K562 (cell line): ENCODE results near the gene LRRC39. TPM values are rescaled to one million over a fixed set of nuclear protein-coding genes. Genes with fewer than 3 reads are reported as not detected.

ENCODE experiments used
- ARID1B ChIP-seq: fragments of 450-650 bp; IDR thresholded peaks from 2 replicates; pipeline ENCODE4 v1.6.1; 2016; ENCODE audit warnings: antibody characterized with exemption, mild to moderate bottlenecking, inconsistent platforms
- ATF7 ChIP-seq: fragments of 450-650 bp; IDR thresholded peaks from 2 replicates; pipeline ENCODE4 v1.7.1; 2014; ENCODE audit warnings: mild to moderate bottlenecking, moderate library complexity
- CBFA2T3 ChIP-seq: fragments of 450-650 bp; IDR thresholded peaks from 2 replicates; pipeline ENCODE4 v1.6.1; 2017
- CEBPG ChIP-seq, 3 experiments: fragments of 200-800 bp in 1 of 3; sonication (Bioruptor generic) in 1 of 3; sonication (generic) in 1 of 3; formaldehyde crosslinking in 1 of 3; IDR thresholded peaks in 2 of 3; conservative IDR thresholded peaks in 1 of 3; 2 replicates each; pipeline versions ENCODE4 v1.6.1 to v1.8.0; 2016 to 2022; ENCODE audit warnings: missing compliant biosample characterization in 2 of 3, missing genetic modification characterization in 2 of 3, mild to moderate bottlenecking in 1 of 3, missing genetic modification reagents in 1 of 3
- DIDO1 ChIP-seq: fragments of 450-650 bp; IDR thresholded peaks from 2 replicates; pipeline ENCODE4 v1.6.1; 2016; ENCODE audit warnings: low read depth, missing biosample characterization, missing genetic modification characterization
- GATAD2B ChIP-seq: fragments of 450-650 bp; IDR thresholded peaks from 2 replicates; pipeline ENCODE4 v1.6.1; 2017; ENCODE audit warnings: mild to moderate bottlenecking, borderline replicate concordance
- HDAC2 ChIP-seq: fragments of 450-650 bp; IDR thresholded peaks from 2 replicates; pipeline ENCODE4 v1.6.1; 2016; ENCODE audit warnings: mild to moderate bottlenecking
- KDM5B ChIP-seq: fragments of 200-600 bp; sonication (generic); IDR thresholded peaks from 2 replicates; pipeline ENCODE4 v1.6.1; 2012; ENCODE audit warnings: low read depth, mild to moderate bottlenecking, moderate library complexity, low read length, control low read depth, inconsistent platforms; ENCODE audit not compliant: insufficient replicate concordance
- LCOR ChIP-seq: sonication (generic); formaldehyde crosslinking; IDR thresholded peaks from 2 replicates; pipeline ENCODE4 v1.8.0; 2022; ENCODE audit warnings: mild to moderate bottlenecking, missing genetic modification reagents
- MTA1 ChIP-seq: fragments of 450-650 bp; IDR thresholded peaks from 2 replicates; pipeline ENCODE4 v1.6.1; 2017; ENCODE audit warnings: borderline replicate concordance
- MTA2 ChIP-seq: fragments of 450-650 bp; IDR thresholded peaks from 2 replicates; pipeline ENCODE4 v1.6.1; 2016; ENCODE audit warnings: low read depth
- POLR2AphosphoS5 ChIP-seq: IDR thresholded peaks from 2 replicates; pipeline ENCODE4 v1.6.1; 2011; ENCODE audit warnings: mild to moderate bottlenecking, low read depth, low read length, moderate library complexity; ENCODE audit not compliant: control insufficient read depth, insufficient read depth
- RBM15 ChIP-seq: fragments of 200-400 bp; formaldehyde crosslinking; IDR thresholded peaks from 2 replicates; pipeline ENCODE4 v1.6.1; 2018; ENCODE audit warnings: mild to moderate bottlenecking, low read length, moderate library complexity; ENCODE audit not compliant: insufficient read depth
- TAF9B ChIP-seq: fragments of 450-650 bp; IDR thresholded peaks from 2 replicates; pipeline ENCODE4 v1.6.1; 2018; ENCODE audit warnings: mild to moderate bottlenecking; ENCODE audit not compliant: partially characterized antibody
- ZBTB1 ChIP-seq: sonication (generic); formaldehyde crosslinking; IDR thresholded peaks from 2 replicates; pipeline ENCODE4 v1.8.1; 2023; ENCODE audit warnings: missing genetic modification reagents, low read depth, mild to moderate bottlenecking, borderline replicate concordance
- ZEB2 ChIP-seq: fragments of 450-650 bp; IDR thresholded peaks from 2 replicates; pipeline ENCODE4 v1.6.1; 2016
- ZNF780A ChIP-seq: fragments of 250-450 bp; sonication (Bioruptor Pico); IDR thresholded peaks from 2 replicates; pipeline ENCODE4 v1.5.0; 2021; ENCODE audit warnings: mild to moderate bottlenecking
- polyA plus RNA-seq, 8 experiments: library from polyadenylated mRNA; depleted of rRNA in 4 of 8; stranded (reverse) in 5 of 8; unstranded in 3 of 8; fragments of >200 nt; fragmentation: Nextera tagmentation in 2 of 8; fragmentation: Illumina TruSeq in 1 of 8; extraction: Ambion mirVana in 2 of 8; extraction: Trizol in 1 of 8; gene quantifications; 2 replicates each; pipeline versions ENCODE4 v1.2.1 to v1.2.3, GENCODE V29; 2011 to 2014; ENCODE audit warnings: inconsistent platforms in 1 of 8, missing spikeins in 1 of 8
- total RNA-seq, 7 experiments: library from RNA; depleted of rRNA in 6 of 7; stranded (reverse); fragments of >200 nt in 6 of 7; fragmentation: Illumina TruSeq in 2 of 7; extraction: Trizol in 2 of 7; gene quantifications; 2 replicates each; pipeline versions ENCODE4 v1.2.1 to v1.2.3, GENCODE V29; 2011 to 2021; ENCODE audit warnings: low replicate concordance in 1 of 7
- TF ChIP-seq, protein P1 (sequence below): fragments of 450-650 bp; IDR thresholded peaks from 2 replicates; pipeline ENCODE4 v1.6.1; 2017; ENCODE audit warnings: antibody characterized with exemption, mild to moderate bottlenecking
- TF ChIP-seq, protein P2 (sequence below): fragments of 250-450 bp; sonication (Bioruptor Pico); IDR thresholded peaks from 2 replicates; pipeline ENCODE4 v1.5.0; 2021
- TF ChIP-seq, protein P3 (sequence below): fragments of 450-650 bp; IDR thresholded peaks from 2 replicates; pipeline ENCODE4 v1.6.1; 2016; ENCODE audit warnings: borderline replicate concordance
- TF ChIP-seq, protein P4 (sequence below): IDR thresholded peaks from 2 replicates; pipeline ENCODE4 v1.6.1; 2011; ENCODE audit not compliant: insufficient read length; ENCODE audit errors: extremely low read depth

Gene LRRC39
- total and polyA plus RNA-seq, 9 of the 15 experiments (the other 6 are each of a cell fraction or from before 2014, with no cell fraction given): 1.00 to 3.1 (median 1.3) TPM

DNA sequence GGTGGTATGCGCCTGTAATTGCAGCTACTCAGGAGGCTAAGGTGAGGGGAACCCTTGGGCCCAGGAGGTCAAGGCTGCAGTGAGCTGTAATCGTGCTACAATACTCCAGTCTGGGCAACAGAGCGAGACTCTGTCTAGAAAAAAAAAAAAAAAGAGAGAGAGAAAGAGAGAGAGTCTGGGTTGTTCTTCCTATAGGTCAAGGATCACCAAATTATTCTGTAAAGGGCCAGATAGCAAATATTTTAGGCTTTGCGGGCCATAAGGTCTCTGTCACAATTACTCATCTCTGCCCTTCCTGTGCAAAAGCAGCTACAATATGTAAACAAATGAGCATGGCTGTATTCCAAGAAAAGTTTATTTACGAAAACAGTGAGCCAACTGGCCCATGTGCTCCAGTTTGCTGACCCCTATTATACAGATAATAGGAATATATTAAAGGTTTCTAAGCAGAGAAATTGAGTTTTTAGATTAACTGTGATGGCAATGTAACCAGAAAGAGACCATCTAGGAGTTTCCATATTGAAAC lies 47.4 kb downstream of the LRRC39 start (continued):
- TF ChIP-seq, protein P1, sequence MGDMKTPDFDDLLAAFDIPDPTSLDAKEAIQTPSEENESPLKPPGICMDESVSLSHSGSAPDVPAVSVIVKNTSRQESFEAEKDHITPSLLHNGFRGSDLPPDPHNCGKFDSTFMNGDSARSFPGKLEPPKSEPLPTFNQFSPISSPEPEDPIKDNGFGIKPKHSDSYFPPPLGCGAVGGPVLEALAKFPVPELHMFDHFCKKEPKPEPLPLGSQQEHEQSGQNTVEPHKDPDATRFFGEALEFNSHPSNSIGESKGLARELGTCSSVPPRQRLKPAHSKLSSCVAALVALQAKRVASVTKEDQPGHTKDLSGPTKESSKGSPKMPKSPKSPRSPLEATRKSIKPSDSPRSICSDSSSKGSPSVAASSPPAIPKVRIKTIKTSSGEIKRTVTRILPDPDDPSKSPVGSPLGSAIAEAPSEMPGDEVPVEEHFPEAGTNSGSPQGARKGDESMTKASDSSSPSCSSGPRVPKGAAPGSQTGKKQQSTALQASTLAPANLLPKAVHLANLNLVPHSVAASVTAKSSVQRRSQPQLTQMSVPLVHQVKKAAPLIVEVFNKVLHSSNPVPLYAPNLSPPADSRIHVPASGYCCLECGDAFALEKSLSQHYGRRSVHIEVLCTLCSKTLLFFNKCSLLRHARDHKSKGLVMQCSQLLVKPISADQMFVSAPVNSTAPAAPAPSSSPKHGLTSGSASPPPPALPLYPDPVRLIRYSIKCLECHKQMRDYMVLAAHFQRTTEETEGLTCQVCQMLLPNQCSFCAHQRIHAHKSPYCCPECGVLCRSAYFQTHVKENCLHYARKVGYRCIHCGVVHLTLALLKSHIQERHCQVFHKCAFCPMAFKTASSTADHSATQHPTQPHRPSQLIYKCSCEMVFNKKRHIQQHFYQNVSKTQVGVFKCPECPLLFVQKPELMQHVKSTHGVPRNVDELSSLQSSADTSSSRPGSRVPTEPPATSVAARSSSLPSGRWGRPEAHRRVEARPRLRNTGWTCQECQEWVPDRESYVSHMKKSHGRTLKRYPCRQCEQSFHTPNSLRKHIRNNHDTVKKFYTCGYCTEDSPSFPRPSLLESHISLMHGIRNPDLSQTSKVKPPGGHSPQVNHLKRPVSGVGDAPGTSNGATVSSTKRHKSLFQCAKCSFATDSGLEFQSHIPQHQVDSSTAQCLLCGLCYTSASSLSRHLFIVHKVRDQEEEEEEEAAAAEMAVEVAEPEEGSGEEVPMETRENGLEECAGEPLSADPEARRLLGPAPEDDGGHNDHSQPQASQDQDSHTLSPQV: peak; percentile 52
- no peak for TF ChIP-seq DIDO1
- TF ChIP-seq ARID1B: peak; percentile 59
- 0 out of 2 replicates have a peak, but pooled peaks have one; percentile 10 for TF ChIP-seq ZEB2
- no peak; the same call in 1 of the 2 replicates for TF ChIP-seq ATF7
- TF ChIP-seq LCOR (CRISPR knock-in tag): 0 out of 2 replicates have a peak, but pooled peaks have one; percentile 90
- TF ChIP-seq ZNF780A (CRISPR knock-in tag): no peak
- no peak for TF ChIP-seq KDM5B
- TF ChIP-seq ZBTB1 (CRISPR knock-in tag): 0 out of 2 replicates have a peak, but pooled peaks have one; percentile 33
- peak; percentile 34; the same call in 1 of the 2 replicates for TF ChIP-seq POLR2AphosphoS5
- TF ChIP-seq, protein P2, sequence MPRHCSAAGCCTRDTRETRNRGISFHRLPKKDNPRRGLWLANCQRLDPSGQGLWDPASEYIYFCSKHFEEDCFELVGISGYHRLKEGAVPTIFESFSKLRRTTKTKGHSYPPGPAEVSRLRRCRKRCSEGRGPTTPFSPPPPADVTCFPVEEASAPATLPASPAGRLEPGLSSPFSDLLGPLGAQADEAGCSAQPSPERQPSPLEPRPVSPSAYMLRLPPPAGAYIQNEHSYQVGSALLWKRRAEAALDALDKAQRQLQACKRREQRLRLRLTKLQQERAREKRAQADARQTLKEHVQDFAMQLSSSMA (CRISPR knock-in tag): no peak
- TF ChIP-seq, protein P3, sequence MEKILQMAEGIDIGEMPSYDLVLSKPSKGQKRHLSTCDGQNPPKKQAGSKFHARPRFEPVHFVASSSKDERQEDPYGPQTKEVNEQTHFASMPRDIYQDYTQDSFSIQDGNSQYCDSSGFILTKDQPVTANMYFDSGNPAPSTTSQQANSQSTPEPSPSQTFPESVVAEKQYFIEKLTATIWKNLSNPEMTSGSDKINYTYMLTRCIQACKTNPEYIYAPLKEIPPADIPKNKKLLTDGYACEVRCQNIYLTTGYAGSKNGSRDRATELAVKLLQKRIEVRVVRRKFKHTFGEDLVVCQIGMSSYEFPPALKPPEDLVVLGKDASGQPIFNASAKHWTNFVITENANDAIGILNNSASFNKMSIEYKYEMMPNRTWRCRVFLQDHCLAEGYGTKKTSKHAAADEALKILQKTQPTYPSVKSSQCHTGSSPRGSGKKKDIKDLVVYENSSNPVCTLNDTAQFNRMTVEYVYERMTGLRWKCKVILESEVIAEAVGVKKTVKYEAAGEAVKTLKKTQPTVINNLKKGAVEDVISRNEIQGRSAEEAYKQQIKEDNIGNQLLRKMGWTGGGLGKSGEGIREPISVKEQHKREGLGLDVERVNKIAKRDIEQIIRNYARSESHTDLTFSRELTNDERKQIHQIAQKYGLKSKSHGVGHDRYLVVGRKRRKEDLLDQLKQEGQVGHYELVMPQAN: 0 out of 2 replicates have a peak, but pooled peaks have one; percentile 40
- TF ChIP-seq CBFA2T3: peak; percentile 58; the same call in 1 of the 2 replicates
- no peak for TF ChIP-seq RBM15
- 0 out of 2 replicates have a peak, but pooled peaks have one; percentile 18 for TF ChIP-seq MTA1
- TF ChIP-seq GATAD2B: peak; percentile 59; the same call in 1 of the 2 replicates
- TF ChIP-seq, protein P4, sequence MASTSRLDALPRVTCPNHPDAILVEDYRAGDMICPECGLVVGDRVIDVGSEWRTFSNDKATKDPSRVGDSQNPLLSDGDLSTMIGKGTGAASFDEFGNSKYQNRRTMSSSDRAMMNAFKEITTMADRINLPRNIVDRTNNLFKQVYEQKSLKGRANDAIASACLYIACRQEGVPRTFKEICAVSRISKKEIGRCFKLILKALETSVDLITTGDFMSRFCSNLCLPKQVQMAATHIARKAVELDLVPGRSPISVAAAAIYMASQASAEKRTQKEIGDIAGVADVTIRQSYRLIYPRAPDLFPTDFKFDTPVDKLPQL: no peak
- peak; percentile 17 for TF ChIP-seq TAF9B
- TF ChIP-seq MTA2: 0 out of 2 replicates have a peak, but pooled peaks have one; percentile 18
- TF ChIP-seq CEBPG (CRISPR knock-in tag; IDR thresholded peaks at IDR 0.05): no peak
- 0 out of 4 replicates have a peak, but pooled peaks of 1 of the 2 experiments have one; percentile 8 for TF ChIP-seq CEBPG (tag; conservative IDR thresholded peaks at IDR 0.05 in 1 of 2, IDR thresholded peaks at IDR 0.05 in 1 of 2)
- 0 out of 2 replicates have a peak, but pooled peaks have one; percentile 41 for TF ChIP-seq HDAC2
